SK-N-SH (cell line): ENCODE results near the gene PFKFB2. TPM values are rescaled to one million over a fixed set of nuclear protein-coding genes. Genes with fewer than 3 reads are reported as not detected.

Experiments used
- CTCF ChIA-PET: fragments of 300-600, 350-600 bp; formaldehyde crosslinking; extraction: SDS; loops from one replicate; lab custom pipeline; 2021; lab: Yijun Ruan, JAX
- POLR2A ChIA-PET: fragments of 350-600 bp; sonication (Branson Sonifier 250); formaldehyde crosslinking; extraction: SDS; loops from one replicate; lab custom pipeline; 2020; ENCODE audit warnings: antibody characterized with exemption, inconsistent platforms; lab: Yijun Ruan, JAX
- DNase-seq: peaks from one replicate; pipeline ENCODE4 v3.0.0; 2012
- H2AFZ ChIP-seq: fragments of 200-600 bp; sonication (generic); 2 replicates; pipeline ENCODE4 v1.8.1; 2016; ENCODE audit warnings: antibody characterized with exemption, mild to moderate bottlenecking, low read depth
- H3F3A ChIP-seq: fragments of 200-600 bp; sonication (generic); replicated peaks from 2 replicates; pipeline ENCODE3; 2016; ENCODE audit warnings: antibody characterized with exemption, mild to moderate bottlenecking; ENCODE audit not compliant: insufficient read depth
- H3K27ac ChIP-seq, 2 experiments: fragments of 200-500 bp in 1 of 2; fragments of 200-600 bp in 1 of 2; sonication (Bioruptor generic) in 1 of 2; sonication (generic), shearing (Covaris generic) in 1 of 2; 2 replicates each; pipeline versions ENCODE4 v1.5.1 to v1.6.1; 2014 to 2016; ENCODE audit warnings: low read depth in 2 of 2, inconsistent platforms in 1 of 2, low read length in 1 of 2, mild to moderate bottlenecking in 1 of 2, mixed read lengths in 1 of 2
- H3K27me3 ChIP-seq: fragments of 200-600 bp; sonication (generic), shearing (Covaris generic); 2 replicates; pipeline ENCODE4 v1.6.1; 2016; ENCODE audit warnings: mixed run types; ENCODE audit not compliant: insufficient read depth
- H3K36me3 ChIP-seq, 2 experiments: fragments of 200-500 bp in 1 of 2; fragments of 200-600 bp in 1 of 2; sonication (Bioruptor generic) in 1 of 2; sonication (generic) in 1 of 2; replicated peaks in 1 of 2; 2 replicates each; pipeline versions ENCODE3 to v1.5.1; 2014 to 2016; ENCODE audit warnings: low read length in 1 of 2, mild to moderate bottlenecking in 1 of 2; ENCODE audit not compliant: insufficient read depth in 2 of 2, control insufficient read depth in 1 of 2
- H3K4me1 ChIP-seq, 2 experiments: fragments of 200-500 bp in 1 of 2; fragments of 200-600 bp in 1 of 2; sonication (Bioruptor generic) in 1 of 2; sonication (generic), shearing (Covaris generic) in 1 of 2; 2 replicates each; pipeline versions ENCODE4 v1.5.1 to v1.6.1; 2014 to 2016; ENCODE audit warnings: low read depth in 1 of 2, low read length in 1 of 2, mixed run types in 1 of 2; ENCODE audit not compliant: insufficient read depth in 2 of 2, control insufficient read depth in 1 of 2
- H3K4me2 ChIP-seq: fragments of 200-600 bp; sonication (generic), shearing (Covaris generic); 2 replicates; pipeline ENCODE4 v1.6.1; 2017; ENCODE audit warnings: mixed run types
- H3K4me3 ChIP-seq, 2 experiments: fragments of 200-500 bp in 1 of 2; fragments of 200-600 bp in 1 of 2; sonication (Bioruptor generic) in 1 of 2; sonication (generic), shearing (Covaris generic) in 1 of 2; 2 replicates each; pipeline versions ENCODE4 v1.5.1 to v1.8.1; 2014 to 2016; ENCODE audit warnings: low read depth in 2 of 2, inconsistent platforms in 1 of 2, low read length in 1 of 2, mild to moderate bottlenecking in 1 of 2, mixed read lengths in 1 of 2, moderate library complexity in 1 of 2
- H3K79me2 ChIP-seq: fragments of 200-600 bp; sonication (generic); 2 replicates; pipeline ENCODE4 v1.8.1; 2017; ENCODE audit warnings: mild to moderate bottlenecking; ENCODE audit not compliant: insufficient read depth
- H3K9ac ChIP-seq: fragments of 200-600 bp; sonication (generic); 2 replicates; pipeline ENCODE4 v1.6.1; 2017; ENCODE audit warnings: mixed run types
- H3K9me2 ChIP-seq: fragments of 200-600 bp; sonication (generic); 2 replicates; pipeline ENCODE4 v1.6.1; 2017; ENCODE audit warnings: mixed run types
- H3K9me3 ChIP-seq: fragments of 200-600 bp; sonication (generic); 2 replicates; pipeline ENCODE4 v1.6.1; 2017; ENCODE audit warnings: mixed run types, mild to moderate bottlenecking, moderate library complexity
- H4K20me1 ChIP-seq: fragments of 200-600 bp; sonication (generic); 2 replicates; pipeline ENCODE4 v1.6.1; 2017; ENCODE audit warnings: mild to moderate bottlenecking, mixed run types; ENCODE audit not compliant: insufficient read depth
- CHD2 ChIP-seq: fragments of 150-350 bp; IDR thresholded peaks from 2 replicates; pipeline ENCODE4 v1.6.1; 2018; ENCODE audit warnings: low read length; ENCODE audit not compliant: partially characterized antibody
- CTCF ChIP-seq: fragments of 200-600 bp; sonication (generic); IDR thresholded peaks from 2 replicates; pipeline ENCODE4 v1.6.1; 2017; ENCODE audit warnings: antibody characterized with exemption, mild to moderate bottlenecking, moderate library complexity
- ELF1 ChIP-seq: IDR thresholded peaks from 2 replicates; pipeline ENCODE4 v1.4.0; 2012
- EZH2phosphoT487 ChIP-seq: fragments of 200-600 bp; sonication (generic); IDR thresholded peaks from 2 replicates; pipeline ENCODE4 v1.6.1; 2017; ENCODE audit warnings: low read depth, mixed run types, mild to moderate bottlenecking, antibody characterized with exemption, moderate library complexity, borderline replicate concordance
- FOSL2 ChIP-seq: IDR thresholded peaks from 2 replicates; pipeline ENCODE4 v1.4.0; 2012; ENCODE audit warnings: low read depth, mild to moderate bottlenecking, moderate library complexity, borderline replicate concordance
- FOXJ3 ChIP-seq: sonication (generic); formaldehyde crosslinking; IDR thresholded peaks from 2 replicates; pipeline ENCODE4 v1.5.1; 2020; ENCODE audit warnings: mild to moderate bottlenecking, missing genetic modification reagents
- FOXM1 ChIP-seq: IDR thresholded peaks from 2 replicates; pipeline ENCODE4 v1.4.0; 2012; ENCODE audit warnings: low read depth, mild to moderate bottlenecking
- GATA2 ChIP-seq: sonication (generic); formaldehyde crosslinking; IDR thresholded peaks from 2 replicates; pipeline ENCODE4 v1.5.0; 2020; ENCODE audit warnings: mild to moderate bottlenecking, missing genetic modification reagents
- PBX3 ChIP-seq: IDR thresholded peaks from 2 replicates; pipeline ENCODE4; 2012
- RCOR1 ChIP-seq: fragments of 150-350 bp; IDR thresholded peaks from 2 replicates; pipeline ENCODE4 v1.6.1; 2017; ENCODE audit warnings: antibody characterized with exemption, low read length
- REST ChIP-seq: IDR thresholded peaks from 2 replicates; pipeline ENCODE4 v1.6.1; 2012; ENCODE audit warnings: mild to moderate bottlenecking, low read depth, low read length, moderate library complexity
- RFX5 ChIP-seq: IDR thresholded peaks from 2 replicates; pipeline ENCODE4 v1.6.1; 2012; ENCODE audit warnings: mild to moderate bottlenecking, improper control_type of control experiment, low read length
- TAF1 ChIP-seq: IDR thresholded peaks from 2 replicates; pipeline ENCODE4 v1.6.1; 2012; ENCODE audit warnings: low read depth, mild to moderate bottlenecking, low read length, moderate library complexity, borderline replicate concordance
- TCF12 ChIP-seq: IDR thresholded peaks from 2 replicates; pipeline ENCODE4 v1.4.0; 2012
- USF1 ChIP-seq: IDR thresholded peaks from 2 replicates; pipeline ENCODE4 v1.4.0; 2012; ENCODE audit warnings: low read depth, borderline replicate concordance
- YY1 ChIP-seq: IDR thresholded peaks from 2 replicates; pipeline ENCODE4 v1.4.0; 2012; ENCODE audit warnings: low read depth, mild to moderate bottlenecking
- ZBTB33 ChIP-seq: IDR thresholded peaks from 2 replicates; pipeline ENCODE4 v1.4.0; 2012; ENCODE audit warnings: low read depth, borderline replicate concordance
- whole genome bisulfite sequencing: methylation state at CpG from one replicate; pipeline ENCODE4 v1.1.6; 2017; ENCODE audit warnings: low lambda C conversion rate; 5-methylcytosine and 5-hydroxymethylcytosine counted together
- polyA plus RNA-seq, 3 experiments: library from polyadenylated mRNA; depleted of rRNA; stranded (reverse); fragments of >200 nt; gene quantifications; 2 replicates each; pipeline ENCODE4 v1.2.3, GENCODE V29; 2012

Gene PFKFB2
- polyA plus RNA-seq, 1 of the 3 experiments (the other 2 are of a cell fraction), result 1.8 TPM

GRCh38 chr1:207020065-207020708 lies 32.9 kb upstream of the PFKFB2 start:
- H4K20me1 ChIP-seq, result no peaks in the 10 kb centered on the region
- peaks cover 8 to 19% of the 10 kb centered on the region in 2 experiments; a peak in 2 of 4 replicates for H3K4me1 ChIP-seq
- POLR2A ChIA-PET, result no interaction called here
- H2AFZ ChIP-seq, result no peak overlapping the region
- no peaks in the 10 kb centered on the region for H3K9me3 ChIP-seq
- DNase-seq, result no peak
- H3K4me3 ChIP-seq, result no peak overlapping the region
- H3K4me2 ChIP-seq, result no peak overlapping the region
- no peaks in the 10 kb centered on the region for H3K79me2 ChIP-seq
- H3K36me3 ChIP-seq, result no peaks in the 10 kb centered on the region
- H3K27me3 ChIP-seq, result no peaks in the 10 kb centered on the region
- CTCF ChIA-PET, result interaction anchor here (1.0 to 1.8 kb wide), 4 partner anchors 15 to 286 kb away, joined by 3 to 8 read pairs (median 4); no protein-coding TSS in a partner anchor
- no peak for TF ChIP-seq ELF1
- TF ChIP-seq FOSL2, result no peak
- no peak for TF ChIP-seq USF1
- TF ChIP-seq TCF12, result no peak
- no peak for TF ChIP-seq YY1
- TF ChIP-seq, all 33 proteins: peak for 0
- H3K9me2 ChIP-seq, result no peaks in the 10 kb centered on the region
- no peak overlapping the region for H3K9ac ChIP-seq
- H3F3A ChIP-seq, result peaks cover 2% of the 10 kb centered on the region
- no peak overlapping the region for H3K27ac ChIP-seq
- 83% methylated on average over 8 of the region's 9 CpGs for WGBS

GRCh38 chr1:207020709-207021107 lies 32.4 kb upstream of the PFKFB2 start:
- ChIA-PET CTCF (interaction anchor here (1.0 to 1.8 kb wide), 3 partner anchors 15 to 286 kb away, joined by 4 to 8 read pairs (median 4); no protein-coding TSS in a partner anchor), POLR2A (no interaction called here)
- no peaks in the 10 kb centered on the region for H3K27me3 ChIP-seq
- peaks cover 7% of the 10 kb centered on the region for H3F3A ChIP-seq
- no peak overlapping the region for H3K27ac ChIP-seq
- peaks cover 8 to 23% of the 10 kb centered on the region in 2 experiments; a peak in 3 of 4 replicates for H3K4me1 ChIP-seq
- no peak for TF ChIP-seq TCF12
- no peak for TF ChIP-seq RCOR1
- no peak for TF ChIP-seq TAF1
- TF ChIP-seq REST, result no peak
- no peak for TF ChIP-seq ZBTB33
- TF ChIP-seq RFX5, result no peak
- TF ChIP-seq CHD2, result no peak
- no peak for TF ChIP-seq FOXM1
- no peak for TF ChIP-seq PBX3
- no peak for TF ChIP-seq FOXJ3 (CRISPR knock-in tag)
- no peak for TF ChIP-seq GATA2 (CRISPR knock-in tag)
- TF ChIP-seq CTCF, result no peak
- TF ChIP-seq EZH2phosphoT487, result no peak
- peak overlapping the region; percentile 54 for H2AFZ ChIP-seq
- H3K4me3 ChIP-seq, result no peak overlapping the region
- H3K9me3 ChIP-seq, result no peaks in the 10 kb centered on the region
- no peak overlapping the region for H3K9ac ChIP-seq
- no peaks in the 10 kb centered on the region for H3K79me2 ChIP-seq
- H3K9me2 ChIP-seq, result no peaks in the 10 kb centered on the region
- no peaks in the 10 kb centered on the region for H4K20me1 ChIP-seq
- peak overlapping the region; percentile 4; the same call in 1 of the 2 replicates for H3K4me2 ChIP-seq
- no peak for DNase-seq
- 36% methylated on average over 4 of the region's 4 CpGs for WGBS
- no peaks in the 10 kb centered on the region for H3K36me3 ChIP-seq
